Activated T-cell treated with anti-CD3 and anti-CD28 coated beads for 4 hours (primary cell): ENCODE measurements around the gene YDJC.
"Not testable (repeated sequence)": the region's sequence is repeated elsewhere in the genome, so short reads cannot be mapped to it uniquely, and the experiment has no call there.

ENCODE experiments used
- DNase-seq: peaks from one replicate; pipeline ENCODE4 v3.0.0-alpha.2; 2020

Gene YDJC

DNA sequence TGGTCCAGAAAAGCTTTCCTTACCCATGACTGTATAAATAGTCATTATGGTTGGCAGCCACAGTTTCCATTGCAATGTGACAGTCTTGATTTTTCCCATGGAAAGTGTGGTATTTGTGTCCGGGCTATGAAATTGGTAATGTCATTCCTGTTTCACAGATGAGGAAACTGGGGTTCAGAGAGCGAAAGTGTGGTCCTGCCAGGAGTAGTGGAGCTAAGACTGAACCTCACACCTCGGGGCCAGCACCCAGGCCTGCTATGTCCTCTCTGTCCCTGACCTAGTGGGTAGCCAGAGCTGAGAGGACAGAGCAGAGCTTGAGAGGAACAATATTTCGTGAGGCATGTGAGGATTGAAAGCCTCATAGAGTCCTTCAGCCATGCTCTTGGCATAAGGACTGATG lies 1.2 kb upstream of the YDJC start:
- no peak for DNase-seq

DNA sequence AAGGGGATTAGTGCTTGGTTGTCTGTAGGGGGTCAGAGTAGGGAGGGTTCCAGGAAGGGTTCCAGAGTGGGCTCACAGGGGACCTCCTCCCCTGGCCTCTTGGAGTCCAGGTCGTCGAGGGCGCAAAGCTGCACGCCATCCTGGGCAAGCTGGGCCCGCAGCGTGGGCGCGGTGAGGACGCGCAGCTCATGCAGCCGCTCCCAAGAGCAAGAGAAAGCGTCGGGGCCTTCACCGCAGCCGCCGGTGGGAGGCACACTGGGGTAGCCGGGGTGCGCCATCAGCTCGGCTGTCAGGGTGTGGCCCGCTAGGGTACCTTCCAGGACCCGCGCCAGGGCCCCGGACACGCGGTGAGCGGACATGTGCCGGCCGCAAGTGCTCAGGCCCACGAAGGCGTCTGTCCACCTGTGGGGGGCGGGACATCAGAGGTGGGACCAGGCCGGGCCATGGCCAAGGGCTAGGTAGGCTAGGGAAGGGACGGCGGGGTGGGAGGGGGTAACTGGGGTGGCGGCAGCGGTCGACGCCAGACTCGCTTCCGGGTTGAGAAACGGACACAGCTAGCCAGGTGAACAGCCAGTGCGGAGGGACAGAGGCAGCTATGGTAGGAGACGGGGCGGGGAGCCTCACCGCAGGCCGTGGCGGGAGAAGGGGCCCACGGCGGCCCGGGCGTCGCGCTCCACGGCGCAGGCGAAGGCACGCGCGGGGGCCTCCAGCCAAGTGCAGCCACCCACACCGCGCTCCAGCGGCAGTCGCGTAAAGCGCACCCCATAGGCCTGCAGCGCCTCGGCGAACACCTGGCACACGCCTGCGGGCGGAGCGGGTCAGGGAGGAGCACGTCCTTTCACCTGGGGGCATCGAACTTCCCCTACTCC lies 1.2 kb downstream of the YDJC start:
- no peak for DNase-seq

DNA sequence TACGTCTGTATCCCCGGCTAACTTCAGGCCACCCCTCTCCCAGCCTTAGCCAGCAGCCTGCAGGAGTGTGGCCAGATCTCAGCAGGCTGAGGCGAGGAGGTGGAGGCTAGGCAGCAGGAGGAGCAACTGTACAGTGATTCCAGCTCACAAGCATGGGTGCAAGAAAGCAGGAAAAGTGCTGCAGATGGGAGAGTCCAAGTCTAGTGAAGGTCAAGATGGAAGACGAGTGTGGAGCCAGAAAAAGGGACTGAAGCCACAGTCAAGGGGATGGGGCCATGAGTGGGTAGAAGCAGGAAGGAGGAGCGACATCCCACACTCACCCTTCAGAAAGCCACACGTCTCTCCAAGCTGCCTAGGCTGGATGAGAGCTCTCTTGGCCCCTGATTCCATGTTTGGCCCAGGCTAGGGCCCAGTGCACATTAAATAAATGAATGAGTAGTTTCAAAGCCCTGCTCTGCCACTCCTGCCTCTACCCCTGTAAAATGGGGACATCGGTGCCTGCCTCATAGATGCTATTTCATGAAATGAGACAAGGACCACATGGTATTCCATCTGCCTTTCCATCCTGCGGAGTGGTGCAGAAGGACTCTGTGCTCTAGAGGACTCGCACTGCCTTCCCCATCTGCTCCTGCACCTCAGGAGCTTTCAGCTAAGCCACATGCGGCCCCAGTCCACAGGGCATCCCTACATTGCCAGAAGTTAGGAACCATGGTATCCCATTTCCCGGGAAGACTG lies 2.9 kb downstream of the YDJC start:
- DNase-seq, result no peak

DNA sequence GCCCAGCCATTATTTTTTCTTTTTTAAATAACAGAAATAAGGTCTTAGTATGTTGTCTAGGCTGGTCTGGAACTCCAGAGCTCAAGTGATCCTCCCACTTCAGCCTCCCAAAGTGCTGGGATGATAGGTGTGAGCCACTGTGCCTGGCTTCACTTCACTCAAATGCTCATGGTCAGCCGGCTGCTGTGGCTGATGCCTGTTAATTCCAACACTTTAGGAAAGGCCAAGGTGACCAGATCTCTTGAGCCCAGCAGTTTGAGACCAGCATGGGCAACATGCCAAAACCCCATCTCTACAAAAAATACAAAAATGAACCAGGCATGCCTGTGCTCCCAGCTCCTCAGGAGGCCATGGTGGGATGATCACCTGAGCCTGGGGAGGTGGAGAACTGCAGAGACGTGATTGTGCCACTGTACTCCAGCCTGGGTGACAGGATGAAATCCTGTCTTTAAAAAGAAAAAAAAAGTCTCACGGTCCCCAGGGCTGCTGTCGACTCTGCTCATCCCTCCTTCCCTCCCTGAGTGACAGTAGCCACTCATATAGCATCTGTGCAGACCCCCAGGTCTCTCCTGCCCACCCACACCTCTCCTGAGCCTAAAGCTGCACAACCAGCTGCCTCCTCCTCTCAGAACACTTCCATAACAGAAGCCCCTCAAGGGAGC lies 3.6 kb downstream of the YDJC start:
- no peak for DNase-seq

GRCh38 chr22:21624880-21625791 lies 4.7 kb downstream of the YDJC start:
- no peak for DNase-seq

DNA sequence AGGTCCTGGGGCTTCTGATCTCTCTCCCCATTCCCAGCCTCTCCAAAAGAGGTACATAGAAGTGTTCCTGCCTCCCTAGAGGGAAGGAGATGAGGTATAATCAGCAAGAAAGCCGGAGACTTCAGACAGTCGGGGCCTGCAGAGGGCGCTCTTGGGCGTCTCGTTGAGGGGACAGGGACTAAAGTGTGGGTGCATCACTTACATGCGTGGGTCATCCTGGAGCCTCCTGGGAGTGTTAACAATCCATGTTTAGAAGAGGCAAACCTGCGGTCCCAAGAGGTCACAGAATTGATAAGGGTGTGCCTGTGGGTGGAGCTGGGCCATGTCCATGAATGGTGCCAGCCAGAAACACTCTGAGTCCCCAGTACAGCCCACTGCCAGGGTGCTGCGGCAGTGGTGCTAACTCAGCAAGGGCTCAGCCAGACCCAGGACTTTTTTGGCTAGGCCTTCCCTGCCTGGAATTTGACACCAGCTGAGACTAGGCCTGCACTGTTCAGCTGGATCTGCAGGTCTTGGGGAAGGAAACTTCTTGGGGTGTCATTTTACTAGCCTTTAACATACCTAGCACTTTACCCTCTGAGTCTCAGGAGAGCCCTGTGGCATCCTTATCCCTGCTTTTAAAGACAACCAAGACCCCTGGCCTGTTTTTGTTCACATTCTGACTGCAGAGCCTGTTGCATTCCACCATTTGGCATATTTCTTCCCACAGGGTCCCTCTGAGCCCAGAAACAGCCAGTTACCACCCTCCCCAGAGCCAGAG lies 5.5 kb downstream of the YDJC start:
- DNase-seq, result no peak

DNA sequence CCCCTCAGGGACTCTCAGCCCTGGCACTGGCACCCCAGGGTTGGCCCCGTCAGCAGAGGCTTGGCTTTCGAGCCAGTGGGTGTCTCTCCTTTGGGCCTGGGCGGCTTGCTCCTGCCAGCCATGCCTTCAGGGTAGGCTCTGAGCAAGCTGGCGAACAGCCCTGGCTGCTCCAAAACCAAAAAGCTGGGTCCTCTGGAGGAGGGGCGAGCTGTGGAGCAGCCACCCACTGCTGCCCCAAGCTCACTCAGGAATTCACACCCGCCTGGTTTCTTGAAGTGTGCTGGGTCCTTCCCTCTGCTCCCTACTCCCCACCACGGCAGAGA lies 6.2 kb downstream of the YDJC start:
- no peak for DNase-seq

DNA sequence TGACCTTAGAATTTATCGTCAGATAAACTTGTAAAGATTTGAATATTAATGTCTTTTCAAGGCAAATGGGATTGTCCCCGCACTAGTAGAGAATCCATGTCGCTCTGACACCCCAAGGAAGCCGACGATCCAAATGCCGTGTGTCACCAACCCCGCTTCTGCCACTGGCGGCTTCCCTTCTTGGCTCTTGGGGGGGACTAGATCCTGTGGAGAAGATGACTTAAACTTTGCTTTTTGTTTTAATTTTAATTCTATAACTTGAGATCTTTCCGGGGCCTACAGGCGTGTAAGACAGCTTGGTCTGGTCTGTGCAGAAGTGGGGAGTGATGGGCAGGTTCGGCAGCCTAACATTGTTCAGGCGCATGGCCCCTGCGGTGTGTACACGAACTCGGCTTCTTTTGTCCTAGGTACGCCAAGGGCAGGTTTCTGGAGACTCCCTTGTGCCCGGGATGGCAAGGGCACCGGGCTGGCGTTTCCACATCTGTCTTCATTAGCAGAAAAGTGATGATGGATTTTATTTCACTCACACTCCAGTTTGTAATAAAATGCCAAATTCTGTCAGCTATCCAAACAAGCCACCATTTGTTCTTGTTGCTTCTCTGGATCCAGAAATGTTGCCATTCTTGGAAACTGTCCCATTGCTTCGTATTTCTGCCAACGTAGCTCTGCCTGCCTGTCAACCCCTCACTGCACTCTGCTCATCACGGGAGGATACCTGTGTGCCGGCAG lies 6.7 kb downstream of the YDJC start:
- no peak for DNase-seq

- DNase-seq, result no peak
Measured at GRCh38 chr22:21622011-21622918, 7.6 kb downstream of the YDJC start.

DNA sequence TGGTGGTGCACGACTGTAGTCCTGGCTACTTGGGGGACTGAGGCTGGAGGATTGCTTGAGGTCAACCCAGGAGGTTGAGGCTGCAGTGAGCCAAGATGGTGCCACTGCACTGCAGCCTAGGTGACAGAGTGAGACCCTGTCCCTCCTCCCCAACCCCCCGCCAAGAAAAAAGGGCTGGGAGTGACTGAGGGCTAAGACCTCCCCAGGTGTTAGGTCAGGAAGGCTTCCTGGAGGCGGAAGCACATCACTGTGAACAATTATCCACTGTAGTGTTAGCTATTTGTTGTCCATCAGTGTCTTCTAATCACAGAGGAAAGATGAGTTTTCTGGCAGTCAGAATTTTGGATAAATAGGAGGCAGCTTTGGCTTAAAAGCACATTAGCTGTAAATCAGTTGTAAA lies 8.8 kb downstream of the YDJC start:
- no peak for DNase-seq

- DNase-seq, result not testable (repeated sequence)
Measured at GRCh38 chr22:21617337-21617736, 12.5 kb downstream of the YDJC start.

DNA sequence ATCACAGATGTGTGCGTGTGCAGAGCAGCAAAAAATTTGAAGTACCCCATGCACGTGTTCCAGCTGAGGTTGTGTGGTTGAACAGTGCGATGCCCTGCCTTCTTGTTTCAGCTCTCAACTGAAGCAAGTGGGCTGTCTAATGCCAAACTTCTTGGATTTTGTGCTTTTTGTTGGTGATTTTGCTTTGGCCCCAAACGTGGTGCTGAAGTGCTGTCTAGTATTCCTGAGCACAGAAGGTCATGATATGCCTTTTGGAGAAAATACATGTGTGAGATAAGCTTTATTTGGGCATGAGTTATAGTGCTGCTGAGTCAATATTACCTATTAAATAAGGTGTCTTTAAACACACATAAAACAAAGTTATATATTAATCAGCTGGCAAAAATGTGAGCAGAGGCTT lies 14.1 kb downstream of the YDJC start:
- no peak for DNase-seq

DNA sequence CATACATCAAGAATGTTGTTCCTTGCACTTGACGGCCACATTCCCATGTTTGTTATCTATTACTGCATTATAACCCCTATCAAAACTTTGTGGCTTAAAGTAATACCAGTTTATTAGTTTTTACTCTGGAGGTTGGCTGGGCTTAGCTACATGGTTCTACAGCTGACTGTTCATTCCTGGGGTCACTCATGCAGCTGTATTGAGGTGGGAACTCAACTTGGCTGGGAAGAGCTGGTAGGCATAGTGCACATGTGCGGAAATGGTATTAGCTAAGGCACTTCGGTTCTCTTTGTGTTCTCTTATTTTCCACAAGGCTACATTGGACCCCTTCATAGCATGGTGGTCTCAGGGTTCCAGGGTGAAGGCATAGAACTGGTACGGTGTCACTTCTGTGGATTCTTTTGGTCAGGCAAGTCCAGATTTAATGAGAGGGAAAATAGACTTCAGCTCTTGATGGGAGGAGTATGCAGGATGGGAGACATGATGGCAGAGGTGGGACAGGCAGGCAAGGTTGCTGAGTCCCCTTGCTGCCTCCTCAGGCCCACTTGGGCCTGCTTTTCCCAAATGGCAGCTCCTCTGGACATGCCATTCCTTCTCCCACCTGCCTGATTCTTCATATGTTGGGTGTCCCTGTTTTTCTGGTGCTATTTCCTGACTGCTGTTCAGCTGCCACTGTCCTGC lies 16.1 kb downstream of the YDJC start:
- DNase-seq, result no peak

DNA sequence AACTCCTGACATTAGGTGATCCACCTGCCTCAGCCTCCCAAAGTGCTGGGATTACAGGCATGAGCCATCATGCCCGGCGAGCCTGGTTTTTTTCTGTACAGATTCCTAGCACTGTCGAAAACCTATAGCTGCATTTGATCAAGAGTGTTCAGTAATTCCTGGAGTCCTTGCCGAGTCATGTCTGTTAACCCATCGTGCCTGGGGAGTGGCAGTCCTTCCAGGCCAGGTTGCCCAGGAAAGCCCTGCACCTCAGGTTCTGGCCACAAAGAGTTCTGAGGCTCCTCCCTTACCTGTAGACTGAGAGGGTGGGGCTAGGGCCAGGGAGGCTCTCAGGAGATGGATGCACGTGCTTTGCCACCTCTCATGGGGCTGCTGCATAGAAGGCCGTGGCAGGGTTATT lies 17.0 kb downstream of the YDJC start:
- DNase-seq, result no peak

DNA sequence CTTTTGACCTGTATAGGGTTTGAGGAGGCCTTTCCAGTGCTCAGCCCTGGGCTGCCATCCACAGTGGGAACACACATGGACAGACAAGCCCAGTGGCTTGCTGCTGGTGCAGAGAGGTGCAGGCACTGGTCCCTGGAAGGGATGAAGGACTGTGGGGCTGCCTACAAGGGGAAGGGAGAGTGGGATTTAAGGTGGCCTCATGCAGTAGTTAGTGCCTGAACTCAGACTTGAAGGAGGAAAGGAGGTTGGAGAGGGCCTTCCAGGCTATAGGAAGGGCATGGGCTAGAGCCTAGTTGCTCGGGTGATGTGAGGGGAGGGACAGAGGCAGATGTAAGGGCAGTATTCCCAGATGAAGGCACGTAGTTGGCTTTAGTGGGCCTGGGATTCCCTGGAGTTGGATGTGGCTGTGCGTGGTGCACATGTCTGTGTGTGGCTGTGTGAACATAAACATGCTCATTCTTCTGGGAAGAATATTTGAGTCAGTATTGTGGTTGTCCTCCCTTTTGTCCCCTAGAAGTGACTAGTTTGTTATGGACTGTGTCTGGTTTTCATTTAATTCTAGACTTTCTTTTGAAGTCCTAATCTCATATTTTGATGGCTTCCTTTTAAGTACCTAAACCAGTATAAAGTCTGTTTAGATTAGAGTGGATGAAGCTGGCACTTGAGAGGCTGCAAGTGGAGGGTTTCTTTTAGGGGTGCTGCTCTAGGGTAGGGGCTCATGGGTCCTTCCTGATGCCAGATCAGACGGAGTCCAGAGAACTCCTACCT lies 18.4 kb downstream of the YDJC start:
- no peak for DNase-seq

- not testable (repeated sequence) for DNase-seq
Measured at GRCh38 chr22:21609556-21610157, 20.2 kb downstream of the YDJC start.

- DNase-seq, result no peak
Measured at GRCh38 chr22:21606775-21607174, 23.0 kb downstream of the YDJC start.

GRCh38 chr22:21605887-21606564 lies 23.8 kb downstream of the YDJC start:
- no peak for DNase-seq
